ENCODE data around the gene BMPR1A.
A peak's percentile ranks its signal among the peaks of the same experiment; 100 is the strongest.

Gene BMPR1A

DNA sequence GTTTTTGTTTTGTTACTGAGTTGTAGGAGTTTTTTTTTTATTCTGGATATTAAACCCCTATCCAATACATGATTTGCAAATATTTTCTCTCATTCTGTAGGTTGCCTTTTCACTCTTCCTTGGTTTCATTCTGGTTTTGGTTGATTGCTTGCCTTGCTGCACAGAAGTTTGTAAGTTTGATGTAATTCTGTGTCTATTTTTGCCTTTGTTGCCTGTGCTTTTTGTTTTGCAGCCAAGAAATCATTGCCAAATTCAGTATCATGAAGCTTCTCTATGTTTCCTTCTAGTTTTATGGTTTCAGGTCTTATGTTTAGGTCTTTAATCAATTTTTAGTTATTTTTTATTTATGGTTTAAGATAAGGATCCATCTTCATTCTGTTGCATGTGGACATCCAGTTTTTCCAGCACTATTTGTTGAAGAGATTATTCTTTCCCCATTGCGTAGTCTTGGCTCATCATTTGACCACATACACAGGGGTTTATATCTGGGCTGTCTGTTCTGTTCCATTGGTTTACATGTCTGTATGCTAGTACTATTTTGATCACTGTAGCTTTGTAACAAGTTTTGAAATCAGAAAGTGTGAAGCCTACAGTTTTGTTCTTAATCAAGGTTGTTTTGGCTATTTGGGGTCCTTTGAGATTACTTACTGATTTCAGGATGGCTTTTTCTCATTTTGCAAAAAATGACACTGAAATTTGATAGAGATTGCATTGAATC, 26.4 kb downstream of the BMPR1A start:
- peak; percentile 66 for DNase-seq (ENCODE audit: extremely low read depth, insufficient read length)
- Histone ChIP-seq H3K4me3 (replicated peaks; ENCODE audit: low read depth, low read length) (no peak overlapping the region; the same call in 1 of the 2 replicates), H3K27me3 (replicated peaks; ENCODE audit: control insufficient read depth, insufficient read depth, low read length) (no peaks in the 10 kb centered on the region), H3K36me3 (ENCODE audit: control insufficient read depth, insufficient read depth, low read length) (no peaks in the 10 kb centered on the region; the same call in 1 of the 2 replicates)
- TF ChIP-seq, protein P1, sequence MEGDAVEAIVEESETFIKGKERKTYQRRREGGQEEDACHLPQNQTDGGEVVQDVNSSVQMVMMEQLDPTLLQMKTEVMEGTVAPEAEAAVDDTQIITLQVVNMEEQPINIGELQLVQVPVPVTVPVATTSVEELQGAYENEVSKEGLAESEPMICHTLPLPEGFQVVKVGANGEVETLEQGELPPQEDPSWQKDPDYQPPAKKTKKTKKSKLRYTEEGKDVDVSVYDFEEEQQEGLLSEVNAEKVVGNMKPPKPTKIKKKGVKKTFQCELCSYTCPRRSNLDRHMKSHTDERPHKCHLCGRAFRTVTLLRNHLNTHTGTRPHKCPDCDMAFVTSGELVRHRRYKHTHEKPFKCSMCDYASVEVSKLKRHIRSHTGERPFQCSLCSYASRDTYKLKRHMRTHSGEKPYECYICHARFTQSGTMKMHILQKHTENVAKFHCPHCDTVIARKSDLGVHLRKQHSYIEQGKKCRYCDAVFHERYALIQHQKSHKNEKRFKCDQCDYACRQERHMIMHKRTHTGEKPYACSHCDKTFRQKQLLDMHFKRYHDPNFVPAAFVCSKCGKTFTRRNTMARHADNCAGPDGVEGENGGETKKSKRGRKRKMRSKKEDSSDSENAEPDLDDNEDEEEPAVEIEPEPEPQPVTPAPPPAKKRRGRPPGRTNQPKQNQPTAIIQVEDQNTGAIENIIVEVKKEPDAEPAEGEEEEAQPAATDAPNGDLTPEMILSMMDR (IDR thresholded peaks at IDR 0.05; ENCODE audit: insufficient read depth, low read length, poor library complexity, severe bottlenecking), result no peak

DNA sequence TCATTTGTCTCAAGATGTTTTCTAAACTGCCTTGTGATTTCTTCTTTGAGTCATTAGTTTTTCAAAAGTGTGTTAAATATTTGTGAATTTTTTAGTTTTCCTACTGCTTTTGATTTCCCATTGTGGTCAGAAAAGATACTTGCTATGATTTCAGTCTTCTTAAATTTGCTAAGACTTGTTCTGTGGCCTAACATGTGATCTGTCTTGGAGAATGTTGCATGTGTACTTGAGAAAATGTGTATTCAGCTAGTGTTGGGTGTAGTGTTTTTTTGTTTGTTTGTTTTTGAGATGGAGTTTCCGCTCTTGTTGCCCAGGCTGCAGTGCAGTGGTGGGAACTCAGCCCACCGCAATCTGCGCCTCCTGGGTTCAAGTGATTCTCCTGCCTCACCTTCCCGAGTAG, 28.6 kb downstream of the BMPR1A start:
- H3K27me3 ChIP-seq (replicated peaks; ENCODE audit: control insufficient read depth, insufficient read depth, low read length), result no peaks in the 10 kb centered on the region
- TF ChIP-seq, protein P1 (IDR thresholded peaks at IDR 0.05; ENCODE audit: insufficient read depth, low read length, poor library complexity, severe bottlenecking), result no peak
- no peak for DNase-seq (ENCODE audit: extremely low read depth, insufficient read length)
- H3K36me3 ChIP-seq (ENCODE audit: control insufficient read depth, insufficient read depth, low read length), result no peaks in the 10 kb centered on the region; the same call in 1 of the 2 replicates
- H3K4me3 ChIP-seq (replicated peaks; ENCODE audit: low read depth, low read length), result no peak overlapping the region

DNA sequence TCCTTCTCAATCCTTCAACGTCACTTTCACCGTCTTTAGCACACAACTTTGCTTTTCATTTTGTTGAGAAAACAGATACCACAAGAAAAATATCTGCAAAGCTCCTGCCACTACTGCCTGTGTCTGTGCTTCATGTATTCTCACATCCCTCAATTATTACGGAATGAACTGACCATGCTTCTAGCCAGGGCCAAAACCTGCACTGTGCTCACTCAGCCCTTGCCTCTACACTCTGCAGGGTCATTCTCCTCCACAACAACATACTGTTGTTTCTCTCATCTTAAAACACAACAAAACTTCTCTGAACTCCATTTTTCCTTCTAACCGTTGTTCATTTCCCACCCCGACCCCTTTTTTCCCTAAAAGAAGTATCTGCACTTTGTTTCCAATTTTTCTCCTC, 29.5 kb downstream of the BMPR1A start:
- no peaks in the 10 kb centered on the region for H3K27me3 ChIP-seq (replicated peaks; ENCODE audit: control insufficient read depth, insufficient read depth, low read length)
- TF ChIP-seq, protein P1 (IDR thresholded peaks at IDR 0.05; ENCODE audit: insufficient read depth, low read length, poor library complexity, severe bottlenecking), result no peak

DNA sequence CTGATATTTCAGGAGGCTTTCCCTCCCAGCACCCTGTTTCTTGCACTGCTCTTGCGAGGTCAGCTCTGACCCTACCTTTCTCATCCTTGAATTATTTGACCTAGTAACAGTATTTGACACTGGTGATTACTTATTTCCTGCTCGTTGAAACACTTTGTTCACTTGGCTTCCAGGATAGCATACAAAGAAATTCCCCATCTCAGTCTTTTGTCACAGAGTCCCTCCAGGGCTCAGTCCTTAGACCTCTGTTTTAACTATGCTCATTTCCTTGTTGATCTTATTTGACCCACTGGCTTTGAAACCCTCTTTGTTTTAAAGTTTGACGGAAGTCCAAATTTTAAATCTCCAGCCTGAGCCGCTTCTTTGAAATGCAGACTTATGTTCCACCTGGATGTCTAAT, 29.9 kb downstream of the BMPR1A start:
- TF ChIP-seq, protein P1 (IDR thresholded peaks at IDR 0.05; ENCODE audit: insufficient read depth, low read length, poor library complexity, severe bottlenecking), result no peak
- Histone ChIP-seq H3K27me3 (replicated peaks; ENCODE audit: control insufficient read depth, insufficient read depth, low read length) (no peaks in the 10 kb centered on the region), H3K36me3 (ENCODE audit: control insufficient read depth, insufficient read depth, low read length) (no peaks in the 10 kb centered on the region; the same call in 1 of the 2 replicates), H3K4me3 (replicated peaks; ENCODE audit: low read depth, low read length) (no peak overlapping the region)
- DNase-seq (ENCODE audit: extremely low read depth, insufficient read length), result no peak

More for the DNA sequence above, 29.5 kb downstream of the BMPR1A start:
- no peak for DNase-seq (ENCODE audit: extremely low read depth, insufficient read length)
- H3K4me3 ChIP-seq (replicated peaks; ENCODE audit: low read depth, low read length), result no peak overlapping the region
- no peaks in the 10 kb centered on the region; the same call in 1 of the 2 replicates for H3K36me3 ChIP-seq (ENCODE audit: control insufficient read depth, insufficient read depth, low read length)

DNA sequence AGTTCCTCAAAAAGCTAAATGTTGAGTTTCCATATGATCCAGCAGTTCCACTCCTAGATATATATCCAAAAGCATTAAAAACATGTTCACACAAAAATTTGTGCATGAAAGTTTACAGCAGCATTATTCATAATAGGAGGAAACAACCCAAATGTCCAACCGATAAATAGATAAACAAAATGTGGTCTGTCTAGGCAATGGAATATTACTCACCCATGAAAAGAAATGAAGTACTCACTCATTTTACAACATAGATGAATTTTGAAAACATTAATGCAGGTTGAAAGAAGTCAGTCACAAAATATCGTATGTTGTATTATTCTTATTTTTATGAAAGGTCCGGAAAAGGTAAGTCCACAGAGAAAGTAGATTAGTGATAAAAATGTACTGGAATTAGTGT, 34.0 kb downstream of the BMPR1A start:
- DNase-seq (ENCODE audit: extremely low read depth, insufficient read length), result no peak
- Histone ChIP-seq H3K27me3 (replicated peaks; ENCODE audit: control insufficient read depth, insufficient read depth, low read length) (no peaks in the 10 kb centered on the region), H3K4me3 (replicated peaks; ENCODE audit: low read depth, low read length) (no peak overlapping the region), H3K36me3 (ENCODE audit: control insufficient read depth, insufficient read depth, low read length) (no peaks in the 10 kb centered on the region; the same call in 1 of the 2 replicates)
- TF ChIP-seq, protein P1 (IDR thresholded peaks at IDR 0.05; ENCODE audit: insufficient read depth, low read length, poor library complexity, severe bottlenecking), result no peak

All from GM06990 (cell line).